ENCODE measurements around the gene SLC6A3.

GRCh38 chr5:1449081-1449630 is 3.9 kb upstream of the SLC6A3 start:
- TF ChIP-seq CTCF (IDR thresholded peaks at IDR 0.05 in 8 of 11, conservative IDR thresholded peaks at IDR 0.05 in 3 of 11) (no peak), POLR2AphosphoS5 (IDR thresholded peaks at IDR 0.05) (no peak)

Measured in spleen (tissue), 7 donors.